ENCODE data around the gene PDE8B. TPM values are rescaled to one million over a fixed set of nuclear protein-coding genes. Genes with fewer than 3 reads are reported as not detected.

The PDE8B gene
- total and polyA plus RNA-seq, 11 donors = 1.1 to 9.3 (median 3.4) TPM

DNA sequence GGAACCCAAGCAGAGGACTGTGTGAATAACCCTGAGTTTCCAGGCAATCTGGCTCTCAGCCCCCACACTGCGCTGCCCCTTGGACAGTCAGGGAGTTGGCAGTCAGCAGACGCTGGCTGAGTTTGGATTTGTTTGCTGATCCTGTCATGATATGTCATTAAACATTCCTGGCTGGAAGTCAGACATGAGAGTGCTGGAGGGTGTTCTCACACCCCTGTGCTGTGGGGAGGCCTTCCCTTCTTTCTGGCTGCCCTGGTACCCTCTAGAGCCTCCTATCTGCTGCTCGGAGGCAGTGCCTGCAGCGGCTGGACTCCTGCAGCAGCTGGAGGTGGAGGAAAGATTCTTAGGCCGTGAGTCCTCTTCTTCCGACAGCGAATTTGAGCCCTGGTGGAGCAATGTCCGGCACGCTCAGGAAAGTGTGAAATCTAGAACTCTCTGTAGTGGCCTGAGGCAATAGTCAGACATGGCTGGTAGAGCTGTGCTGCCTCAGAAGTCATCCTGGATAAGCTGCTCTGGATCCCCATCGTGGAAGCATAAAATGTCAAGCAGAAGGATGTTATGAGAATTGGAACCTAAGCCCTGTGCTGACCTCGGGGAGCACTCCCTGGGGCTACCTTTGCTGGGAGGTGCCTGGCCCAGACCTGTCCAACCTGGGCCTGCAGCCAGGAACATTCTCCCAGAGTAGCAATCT lies 72.0 kb downstream of the PDE8B start:
- peak in 1 of 4 donors; percentile 27 for ATAC-seq
- TF ChIP-seq, protein P1, sequence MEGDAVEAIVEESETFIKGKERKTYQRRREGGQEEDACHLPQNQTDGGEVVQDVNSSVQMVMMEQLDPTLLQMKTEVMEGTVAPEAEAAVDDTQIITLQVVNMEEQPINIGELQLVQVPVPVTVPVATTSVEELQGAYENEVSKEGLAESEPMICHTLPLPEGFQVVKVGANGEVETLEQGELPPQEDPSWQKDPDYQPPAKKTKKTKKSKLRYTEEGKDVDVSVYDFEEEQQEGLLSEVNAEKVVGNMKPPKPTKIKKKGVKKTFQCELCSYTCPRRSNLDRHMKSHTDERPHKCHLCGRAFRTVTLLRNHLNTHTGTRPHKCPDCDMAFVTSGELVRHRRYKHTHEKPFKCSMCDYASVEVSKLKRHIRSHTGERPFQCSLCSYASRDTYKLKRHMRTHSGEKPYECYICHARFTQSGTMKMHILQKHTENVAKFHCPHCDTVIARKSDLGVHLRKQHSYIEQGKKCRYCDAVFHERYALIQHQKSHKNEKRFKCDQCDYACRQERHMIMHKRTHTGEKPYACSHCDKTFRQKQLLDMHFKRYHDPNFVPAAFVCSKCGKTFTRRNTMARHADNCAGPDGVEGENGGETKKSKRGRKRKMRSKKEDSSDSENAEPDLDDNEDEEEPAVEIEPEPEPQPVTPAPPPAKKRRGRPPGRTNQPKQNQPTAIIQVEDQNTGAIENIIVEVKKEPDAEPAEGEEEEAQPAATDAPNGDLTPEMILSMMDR (IDR thresholded peaks at IDR 0.05) = no peak
- no peak for TF ChIP-seq POLR2A (IDR thresholded peaks at IDR 0.05)
- Histone ChIP-seq H3K4me1 (peaks cover 0 to 5% (median 0%) of the 10 kb centered on the region in 12 donors), H3K4me3 (no peak overlapping the region), H3K27me3 (no peaks in the 10 kb centered on the region), H3K9me3 (no peaks in the 10 kb centered on the region), H3K36me3 (no peaks in the 10 kb centered on the region), H3K27ac (no peak overlapping the region)
- WGBS, 4 donors = 73 to 84% (median 81%) methylated on average over 9 to 11 of the region's 11 CpGs
- DNase-seq = no peak
- intact Hi-C loops (cut with DNase I) = no loop called here

DNA sequence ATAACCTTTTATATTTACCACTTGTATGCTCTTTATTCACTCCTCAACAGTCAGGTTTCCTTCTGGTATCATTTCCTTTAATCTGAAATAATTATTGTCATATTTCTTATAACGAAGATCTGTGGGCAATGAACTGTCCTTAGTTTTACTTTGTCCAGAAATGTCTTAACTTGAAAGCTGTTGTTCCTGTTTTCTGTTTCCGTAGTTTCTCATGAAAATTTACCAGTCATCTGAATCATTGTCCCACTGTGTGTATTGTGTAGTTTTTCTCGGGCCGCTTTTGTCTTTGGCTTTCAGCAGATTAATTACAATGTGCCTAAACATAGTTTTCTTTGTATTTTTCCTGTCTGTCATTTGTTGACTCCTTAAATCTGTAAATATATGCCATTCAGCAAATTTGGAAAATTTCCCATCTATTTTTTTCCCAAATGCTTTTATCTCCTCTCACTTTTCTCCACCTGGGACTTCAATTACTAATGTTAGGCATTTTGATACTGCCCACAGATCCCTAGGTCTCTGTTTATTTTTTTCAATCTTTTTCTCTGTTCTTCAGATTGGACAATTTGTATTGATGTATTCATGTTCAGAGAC lies 74.9 kb downstream of the PDE8B start:
- Histone ChIP-seq H3K36me3 (no peaks in the 10 kb centered on the region), H3K4me1 (peaks cover 0 to 5% (median 0%) of the 10 kb centered on the region in 12 donors), H3K9me3 (no peaks in the 10 kb centered on the region), H3K4me3 (no peak overlapping the region), H3K27me3 (no peaks in the 10 kb centered on the region), H3K27ac (no peak overlapping the region)
- DNase-seq = no peak
- ATAC-seq = no peak
- TF ChIP-seq, protein P1 (IDR thresholded peaks at IDR 0.05) = no peak
- intact Hi-C loops (cut with DNase I) = no loop called here
- 61 to 82% (median 72%) methylated on average over 4 of the region's 4 CpGs for WGBS, 4 donors

DNA sequence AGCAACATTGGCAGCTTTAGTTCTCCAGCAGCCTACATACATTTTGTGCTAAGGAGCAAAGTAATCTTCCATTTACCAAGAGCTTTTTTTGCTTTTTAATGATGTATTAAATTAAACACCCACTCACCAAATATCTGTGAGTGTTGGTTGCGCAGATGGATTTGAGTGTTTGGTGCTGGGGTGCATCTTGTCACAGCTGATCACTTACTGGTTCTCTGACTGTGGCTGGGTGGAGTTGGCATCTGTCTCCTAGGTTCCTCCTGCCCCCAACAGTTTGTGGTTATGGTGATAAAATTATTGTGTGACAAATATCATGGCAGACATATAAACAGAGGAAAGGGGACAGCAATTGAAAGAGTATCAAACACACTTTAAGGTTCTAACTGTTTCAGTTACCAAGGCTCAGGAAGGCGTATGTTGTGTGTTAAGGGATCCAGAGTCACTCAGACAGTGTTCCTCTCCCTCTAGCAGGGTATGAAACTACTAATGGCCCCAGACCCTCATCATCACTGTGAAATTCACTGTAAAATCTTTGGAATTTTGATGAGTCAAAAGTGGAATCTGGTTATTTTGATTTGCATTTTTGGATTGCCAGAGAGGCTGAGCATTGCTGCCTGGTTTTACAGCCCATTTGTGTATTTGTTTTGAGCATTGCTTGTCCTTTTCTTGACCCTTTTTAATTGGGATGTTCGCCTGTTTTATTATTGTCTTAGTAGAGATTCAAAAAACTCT lies 81.7 kb downstream of the PDE8B start:
- intact Hi-C loops (cut with DNase I) = no loop called here
- no peak for ATAC-seq
- WGBS, 4 donors = 86 to 91% (median 88%) methylated on average over 3 of the region's 3 CpGs

DNA sequence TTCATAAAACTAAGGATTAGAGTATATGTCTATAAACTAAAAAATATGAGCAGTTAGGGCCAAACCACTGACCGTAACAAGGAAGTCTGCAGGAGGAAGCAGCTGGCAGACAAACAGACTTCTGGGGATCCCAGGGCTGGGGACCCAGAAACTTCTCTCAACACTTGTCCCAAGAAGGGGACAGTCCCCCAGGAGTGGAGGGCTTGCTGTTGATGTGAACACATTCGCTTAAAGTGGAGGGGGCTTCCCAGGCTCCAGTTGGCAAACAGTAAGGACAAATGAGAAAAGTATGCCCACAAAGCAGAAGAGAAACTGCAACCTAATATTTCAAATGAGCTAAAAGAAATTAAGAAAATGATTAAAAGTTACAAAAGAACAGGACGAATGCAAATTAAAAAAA lies 83.7 kb downstream of the PDE8B start:
- intact Hi-C loops (cut with DNase I) = no loop called here
- no peak for ATAC-seq
- no peaks in the 10 kb centered on the region for H3K4me1 ChIP-seq
- no peaks in the 10 kb centered on the region for H3K9me3 ChIP-seq
- no peak overlapping the region for H3K27ac ChIP-seq
- no peaks in the 10 kb centered on the region for H3K27me3 ChIP-seq
- TF ChIP-seq, protein P1 (IDR thresholded peaks at IDR 0.05) = no peak
- TF ChIP-seq POLR2A (IDR thresholded peaks at IDR 0.05) = no peak
- WGBS, 4 donors = 67 to 73% (median 71%) methylated on average over 3 of the region's 3 CpGs
- DNase-seq = no peak
- H3K36me3 ChIP-seq = no peaks in the 10 kb centered on the region
- no peak overlapping the region for H3K4me3 ChIP-seq

More for the DNA sequence above, 81.7 kb downstream of the PDE8B start:
- no peaks in the 10 kb centered on the region for H3K27me3 ChIP-seq
- no peaks in the 10 kb centered on the region for H3K9me3 ChIP-seq
- no peaks in the 10 kb centered on the region for H3K4me1 ChIP-seq
- DNase-seq = no peak
- H3K27ac ChIP-seq = no peak overlapping the region
- TF ChIP-seq POLR2A (IDR thresholded peaks at IDR 0.05) = no peak
- TF ChIP-seq, protein P1 (IDR thresholded peaks at IDR 0.05) = no peak
- H3K4me3 ChIP-seq = no peak overlapping the region
- H3K36me3 ChIP-seq = no peaks in the 10 kb centered on the region
